Coronary artery (tissue), 2 donors: Measurements from ENCODE around the gene GLS.

ENCODE experiments used
- DNase-seq: peaks from one replicate; pipeline ENCODE4 v3.0.0-alpha.2; 2017; ENCODE audit warnings: low spot score
- H3K27ac ChIP-seq, 2 donors: fragments of 200-600 bp; sonication (generic); one replicate each; pipeline ENCODE4 v1.5.1; 2016 to 2019
- H3K4me3 ChIP-seq: fragments of 200-600 bp; sonication (generic); 2 replicates; pipeline ENCODE4 v1.5.1; 2016; ENCODE audit warnings: mild to moderate bottlenecking, moderate library complexity
- TF ChIP-seq, protein P1 (sequence below): fragments of 200-600 bp; sonication (generic); IDR thresholded peaks from one replicate; pipeline ENCODE4 v1.5.1; 2019; ENCODE audit warnings: antibody characterized with exemption

Gene GLS

DNA sequence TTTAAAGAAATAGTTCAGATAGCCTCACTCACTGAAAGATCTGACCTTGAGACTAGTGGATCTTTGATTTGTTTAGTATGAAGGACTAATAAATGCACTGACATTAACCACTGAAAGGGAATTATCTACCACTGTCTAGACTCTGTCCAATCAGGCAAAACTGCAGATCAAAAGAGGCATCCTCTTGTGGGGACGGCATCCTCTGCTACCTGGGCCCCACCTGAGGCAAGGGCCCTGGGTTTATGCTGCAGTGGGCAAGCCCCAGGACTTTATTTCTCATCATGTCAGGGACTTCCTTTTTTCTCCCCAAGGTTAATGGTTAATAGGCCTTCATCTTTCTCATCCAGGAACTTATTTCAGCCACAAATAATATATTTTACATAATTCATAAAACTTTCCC is 101.1 kb downstream of the GLS start:
- TF ChIP-seq, protein P1, sequence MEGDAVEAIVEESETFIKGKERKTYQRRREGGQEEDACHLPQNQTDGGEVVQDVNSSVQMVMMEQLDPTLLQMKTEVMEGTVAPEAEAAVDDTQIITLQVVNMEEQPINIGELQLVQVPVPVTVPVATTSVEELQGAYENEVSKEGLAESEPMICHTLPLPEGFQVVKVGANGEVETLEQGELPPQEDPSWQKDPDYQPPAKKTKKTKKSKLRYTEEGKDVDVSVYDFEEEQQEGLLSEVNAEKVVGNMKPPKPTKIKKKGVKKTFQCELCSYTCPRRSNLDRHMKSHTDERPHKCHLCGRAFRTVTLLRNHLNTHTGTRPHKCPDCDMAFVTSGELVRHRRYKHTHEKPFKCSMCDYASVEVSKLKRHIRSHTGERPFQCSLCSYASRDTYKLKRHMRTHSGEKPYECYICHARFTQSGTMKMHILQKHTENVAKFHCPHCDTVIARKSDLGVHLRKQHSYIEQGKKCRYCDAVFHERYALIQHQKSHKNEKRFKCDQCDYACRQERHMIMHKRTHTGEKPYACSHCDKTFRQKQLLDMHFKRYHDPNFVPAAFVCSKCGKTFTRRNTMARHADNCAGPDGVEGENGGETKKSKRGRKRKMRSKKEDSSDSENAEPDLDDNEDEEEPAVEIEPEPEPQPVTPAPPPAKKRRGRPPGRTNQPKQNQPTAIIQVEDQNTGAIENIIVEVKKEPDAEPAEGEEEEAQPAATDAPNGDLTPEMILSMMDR, result no peak
- H3K4me3 ChIP-seq, result no peak overlapping the region
- no peak for DNase-seq
- no peak overlapping the region for H3K27ac ChIP-seq

DNA sequence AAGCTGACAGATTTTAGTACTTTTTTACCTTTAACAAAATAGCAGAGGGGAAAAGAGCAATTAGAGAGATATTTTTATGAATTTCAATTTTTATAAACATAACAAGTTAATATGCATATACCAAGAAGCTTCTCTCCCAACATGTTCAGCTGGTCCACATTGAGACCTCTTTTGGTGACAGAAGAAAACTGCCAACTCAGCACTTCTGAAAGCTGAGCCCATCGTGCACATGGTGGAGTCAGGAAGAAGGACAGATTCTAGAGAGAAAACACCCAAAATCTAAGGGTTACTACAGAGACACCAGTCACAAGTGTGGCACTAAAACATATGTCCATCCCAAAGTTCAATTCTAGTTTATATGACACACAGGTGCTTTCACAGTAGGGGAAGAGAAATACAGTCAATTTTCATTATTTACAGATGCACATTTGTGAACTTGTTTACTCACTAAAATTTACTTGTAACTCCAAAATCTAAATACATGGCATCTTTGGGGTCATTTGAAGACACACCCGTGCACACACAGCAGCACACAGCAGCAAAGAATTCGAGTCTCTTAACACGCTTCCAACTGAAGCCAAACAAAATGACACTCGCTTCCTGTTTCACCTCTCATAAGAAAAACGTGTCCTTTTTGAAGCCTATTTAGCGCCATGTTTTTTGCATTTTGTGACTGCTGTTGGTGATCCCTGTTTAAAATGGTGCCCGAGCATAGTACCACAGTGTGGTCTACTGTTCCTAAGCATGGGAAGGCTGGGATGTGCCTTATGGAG is 101.8 kb downstream of the GLS start:
- Histone ChIP-seq H3K4me3 (no peak overlapping the region), H3K27ac (no peak overlapping the region)
- DNase-seq, result no peak
- TF ChIP-seq, protein P1, result no peak

DNA sequence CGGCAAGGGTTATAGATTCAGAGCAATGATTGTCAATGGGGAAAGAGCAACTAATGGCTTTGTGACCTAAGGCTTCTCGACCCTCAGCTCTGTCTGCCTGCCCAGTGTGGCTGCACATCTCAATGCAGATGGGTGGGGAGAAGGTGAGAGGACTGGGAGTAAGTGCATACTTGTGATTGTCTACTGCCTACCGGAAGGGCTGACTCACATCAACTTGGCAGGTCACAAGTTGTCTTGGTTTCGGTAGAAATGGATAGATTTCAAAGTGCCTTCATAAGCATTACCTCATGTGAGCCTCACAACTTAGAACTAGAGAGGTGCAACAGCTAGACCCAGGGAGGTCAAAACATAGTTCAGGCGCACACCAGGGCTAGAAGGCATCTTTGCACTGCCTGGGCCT is 104.0 kb downstream of the GLS start:
- TF ChIP-seq, protein P1, result no peak
- DNase-seq, result no peak
- Histone ChIP-seq H3K4me3 (no peak overlapping the region), H3K27ac (no peak overlapping the region)

DNA sequence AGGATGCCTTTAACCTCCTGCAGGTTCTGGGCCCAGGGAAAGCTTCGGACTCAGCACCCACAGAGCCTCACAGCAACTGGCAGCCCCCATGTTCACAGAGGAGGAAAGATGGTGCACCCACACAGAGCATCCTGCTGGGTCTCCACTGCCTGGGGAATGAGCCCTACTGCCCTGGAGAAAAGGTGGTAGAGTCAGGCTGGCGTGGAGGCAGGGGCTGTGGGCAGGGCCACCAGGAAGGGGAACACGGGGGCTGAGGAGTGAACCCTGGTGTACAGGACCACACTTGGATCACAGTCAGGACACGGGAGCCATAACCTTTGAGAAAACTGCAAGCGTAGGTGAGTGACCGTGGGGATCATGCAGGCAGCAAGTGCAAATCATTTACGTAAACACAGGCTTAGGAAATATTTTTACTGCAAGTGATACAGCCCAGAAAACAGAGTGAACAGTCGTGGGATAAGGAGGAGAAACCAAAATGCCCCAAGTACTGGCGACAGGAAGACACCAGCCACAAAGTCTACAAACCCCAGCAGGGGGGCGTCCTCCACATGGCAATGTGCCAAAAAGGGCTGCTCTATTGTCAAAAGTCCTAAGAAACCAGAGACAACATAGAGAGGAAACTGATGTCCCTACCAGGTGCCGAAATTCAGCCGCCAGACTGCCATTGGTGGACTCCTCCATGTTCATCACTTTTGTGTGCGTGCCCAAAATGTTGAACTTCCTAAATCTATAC is 105.8 kb downstream of the GLS start:
- no peak overlapping the region for H3K27ac ChIP-seq
- TF ChIP-seq, protein P1, result no peak
- H3K4me3 ChIP-seq, result no peak overlapping the region
- no peak for DNase-seq

DNA sequence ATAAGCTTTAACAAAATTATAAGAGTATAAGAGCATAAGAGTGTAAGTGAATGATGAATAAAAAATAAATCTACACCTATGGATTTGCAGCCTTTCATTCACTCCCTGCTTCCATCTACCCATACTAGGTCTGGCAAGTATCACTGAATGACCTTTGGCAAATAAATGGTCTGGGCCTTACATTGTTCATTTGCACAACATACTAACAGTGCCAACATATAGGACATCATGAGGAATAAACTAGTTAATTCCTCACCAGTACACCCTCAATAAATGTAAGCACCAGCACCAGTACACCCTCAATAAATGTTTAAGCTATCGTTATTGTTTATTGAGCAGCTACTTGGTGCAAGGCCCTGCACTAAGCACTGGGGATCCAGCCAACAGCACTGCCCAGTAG is 106.5 kb downstream of the GLS start:
- H3K27ac ChIP-seq, result no peak overlapping the region
- no peak overlapping the region for H3K4me3 ChIP-seq
- no peak for DNase-seq
- TF ChIP-seq, protein P1, result no peak

DNA sequence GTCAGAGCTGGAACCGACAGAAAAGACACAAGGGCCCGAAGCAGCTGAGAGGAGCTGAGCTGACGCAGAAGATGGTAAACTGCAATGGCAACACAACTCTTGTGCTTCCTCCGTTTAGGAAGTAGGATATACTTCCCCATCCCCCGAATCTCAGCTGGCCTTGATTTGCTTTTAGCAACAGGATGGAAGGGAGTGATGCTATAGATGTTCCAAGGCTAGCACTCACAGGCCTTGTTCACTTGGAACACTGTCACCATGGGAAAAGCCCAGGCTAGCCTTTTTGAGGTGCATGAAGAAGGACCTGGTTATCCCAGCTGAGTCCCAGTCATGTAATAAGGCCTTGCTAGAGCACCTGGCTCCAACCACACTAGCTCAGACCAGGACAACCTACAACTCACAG is 107.3 kb downstream of the GLS start:
- no peak for DNase-seq
- Histone ChIP-seq H3K4me3 (no peak overlapping the region), H3K27ac (no peak overlapping the region)
- TF ChIP-seq, protein P1, result no peak

DNA sequence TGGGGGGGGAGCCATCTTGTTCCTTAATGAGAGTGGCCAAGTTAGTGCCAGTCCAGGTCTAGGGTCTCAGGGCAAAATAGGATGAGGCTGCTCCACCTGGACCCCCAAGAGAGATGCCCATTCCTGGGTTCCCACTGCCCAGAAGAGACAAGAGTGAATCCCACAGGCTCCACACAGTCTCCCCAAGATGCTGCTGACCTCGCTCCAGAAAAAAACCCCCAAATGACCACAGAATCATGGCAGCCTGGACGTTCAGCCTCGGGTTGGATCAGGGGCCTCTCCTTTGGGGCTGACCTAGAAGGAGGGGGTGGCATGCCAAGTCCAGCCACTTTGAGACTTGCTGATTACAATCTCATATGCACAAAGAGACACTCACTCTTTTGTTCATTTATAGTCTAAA is 108.3 kb downstream of the GLS start:
- TF ChIP-seq, protein P1, result no peak
- DNase-seq, result no peak
- no peak overlapping the region for H3K27ac ChIP-seq
- no peak overlapping the region for H3K4me3 ChIP-seq
